Heart right ventricle (tissue), 16 donors: ENCODE results near the gene VGLL4. TPM values are rescaled to one million over a fixed set of nuclear protein-coding genes. Genes with fewer than 3 reads are reported as not detected.
A peak's percentile ranks its signal among the peaks of the same experiment; 100 is the strongest.

ENCODE experiments used
- ATAC-seq, 8 donors: fragments of 200-7000 bp; cut with Tn5 transposase; one replicate each; pipeline ENCODE4 v1.9.1; 2020; ENCODE audit warnings: mild to moderate bottlenecking in 8 of 8, moderate library complexity in 8 of 8, moderate number of reproducible peaks in 1 of 8
- DNase-seq, 2 donors: peaks; one replicate each; pipeline ENCODE4 v3.0.0-alpha.2; 2020
- H3K27ac ChIP-seq, 10 donors: fragments of 200-600 bp; sonication (generic) in 2 of 10; one replicate each; pipeline versions ENCODE4 v1.5.0 to v1.8.0; 2020 to 2022; ENCODE audit warnings: mild to moderate bottlenecking in 3 of 10
- H3K27me3 ChIP-seq, 7 donors: fragments of 200-600 bp; one replicate each; pipeline ENCODE4 v1.8.0; 2021 to 2022; ENCODE audit warnings: mild to moderate bottlenecking in 2 of 7
- H3K36me3 ChIP-seq, 9 donors: fragments of 200-600 bp; sonication (generic) in 1 of 9; one replicate each; pipeline versions ENCODE4 v1.5.0 to v1.8.0; 2020 to 2022; ENCODE audit warnings: mild to moderate bottlenecking in 2 of 9
- H3K4me1 ChIP-seq, 9 donors: fragments of 200-600 bp; sonication (generic) in 1 of 9; one replicate each; pipeline versions ENCODE4 v1.5.0 to v1.8.0; 2020 to 2022; ENCODE audit warnings: mild to moderate bottlenecking in 4 of 9
- H3K4me3 ChIP-seq, 10 donors: fragments of 200-600 bp; sonication (generic) in 2 of 10; one replicate each; pipeline versions ENCODE4 v1.5.0 to v1.8.0; 2020 to 2022; ENCODE audit warnings: mild to moderate bottlenecking in 7 of 10, moderate library complexity in 2 of 10
- H3K9me3 ChIP-seq, 11 donors: fragments of 200-600 bp in 10 of 11; sonication (generic) in 2 of 11; one replicate each; pipeline versions ENCODE4 v1.5.0 to v1.8.0; 2013 to 2022; ENCODE audit warnings: mild to moderate bottlenecking in 2 of 11, control low read depth in 1 of 11, moderate library complexity in 1 of 11
- WGBS, 2 donors: extraction: QIAGEN DNeasy Blood & Tissue Kit; methylation state at CpG; one replicate each; pipeline ENCODE4 v1.1.7; 2013; ENCODE audit warnings: inconsistent platforms in 1 of 2; 5-methylcytosine and 5-hydroxymethylcytosine counted together
- intact Hi-C, 10 donors: fragments of 100-400 bp; cut with DNase I; formaldehyde crosslinking; loops; one replicate each; pipeline versions ENCODE4 v1.11.1 to v1.14.2; 2022
- polyA plus RNA-seq, 2 donors: library from polyadenylated mRNA; stranded (reverse); fragments of 200-250 nt; gene quantifications; one replicate each; pipeline ENCODE4 v1.2.3, GENCODE V29; 2013
- total RNA-seq, 10 donors: library from RNA; stranded (reverse); fragmentation: NEBNext Ultra II Directional in 3 of 10; extraction: Animal tissue kit (Norgen Biotek cat#: 25700) in 3 of 10; gene quantifications; one replicate each; pipeline versions ENCODE4 v1.2.1 to v1.2.4, GENCODE V29; 2021 to 2023
- TF ChIP-seq, protein P1 (sequence below), 9 donors: fragments of 200-600 bp; sonication (generic) in 2 of 9; IDR thresholded peaks; one replicate each; pipeline versions ENCODE4 v1.5.0 to v1.8.0; 2021 to 2022; ENCODE audit warnings: antibody characterized with exemption in 9 of 9, mild to moderate bottlenecking in 5 of 9, moderate library complexity in 1 of 9
- donor health status: Arrhythmogenic right ventricular cardiomyopathy.
- donor health status: ischemic (EF 13 %, LVEDD 7.1; RV severe dilation, severe dysfunction).
- donor health status: healthy with polysubstance abuse.
- donor health status: DM: no; HTN: yes; CAD: no.
- donor health status: DM: no; HTN: no; CAD: no.
- donor health status: ischemic (EF 25% LVEDD 6.9; RV normal size, moderate dysfunction).
- donor health status: ischemic (EF 25% LVEDD 5.7; RV mildly dilated, moderate dysfunction).
- donor health status: healthy.
- donor health status: DM: yes; HTN: yes; CAD: no.
- donor health status: Ischemic cardiomyopathy.
- donor health status: ischemic (EF 35%, LVEDD 5.7; RV mildly dilated, moderate dysfunction).
- donor health status: nonischemic (EF 11% LVEDD 7.7; RV severe dilation, severe dysfunction).
- donor health status: DM: yes; HTN: yes; CAD: no.
- donor health status: PGD.
- donor health status: ischemic (EF 29% LVEDD 5.4; RV normal size, mild dysfunction).
- donor health status: nonischemic (EF 23%, LVEDD 6.1; RV moderate dilation, normal function).

The VGLL4 gene
- total and polyA plus RNA-seq, 12 donors, result 14.5 to 46.1 (median 29.6) TPM

DNA sequence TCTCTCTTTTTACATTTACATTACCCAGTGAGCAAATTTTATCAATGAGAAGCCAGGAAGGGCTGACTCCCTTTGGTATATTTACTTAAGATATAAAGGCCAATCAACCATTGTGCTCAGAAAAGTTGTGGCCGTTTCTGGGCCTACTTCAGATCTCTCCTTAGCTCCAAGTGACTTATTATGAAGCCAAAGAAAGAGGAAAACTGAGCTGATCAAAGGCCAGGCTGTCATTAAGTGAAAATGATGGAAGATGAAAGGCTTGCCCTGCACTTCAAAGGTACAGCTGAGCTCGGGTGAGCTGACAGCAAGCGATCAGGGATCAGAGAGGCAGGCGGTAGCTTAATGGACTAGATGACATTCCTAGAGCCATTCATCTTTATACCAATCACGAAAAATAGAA, 24.8 kb downstream of the VGLL4 start:
- no peak for ATAC-seq
- WGBS, 2 donors, result 45 to 52% methylated on average over 5 of the region's 5 CpGs
- H3K27me3 ChIP-seq, result no peaks in the 10 kb centered on the region
- no peaks in the 10 kb centered on the region for H3K36me3 ChIP-seq
- no peak overlapping the region for H3K27ac ChIP-seq
- TF ChIP-seq, protein P1, sequence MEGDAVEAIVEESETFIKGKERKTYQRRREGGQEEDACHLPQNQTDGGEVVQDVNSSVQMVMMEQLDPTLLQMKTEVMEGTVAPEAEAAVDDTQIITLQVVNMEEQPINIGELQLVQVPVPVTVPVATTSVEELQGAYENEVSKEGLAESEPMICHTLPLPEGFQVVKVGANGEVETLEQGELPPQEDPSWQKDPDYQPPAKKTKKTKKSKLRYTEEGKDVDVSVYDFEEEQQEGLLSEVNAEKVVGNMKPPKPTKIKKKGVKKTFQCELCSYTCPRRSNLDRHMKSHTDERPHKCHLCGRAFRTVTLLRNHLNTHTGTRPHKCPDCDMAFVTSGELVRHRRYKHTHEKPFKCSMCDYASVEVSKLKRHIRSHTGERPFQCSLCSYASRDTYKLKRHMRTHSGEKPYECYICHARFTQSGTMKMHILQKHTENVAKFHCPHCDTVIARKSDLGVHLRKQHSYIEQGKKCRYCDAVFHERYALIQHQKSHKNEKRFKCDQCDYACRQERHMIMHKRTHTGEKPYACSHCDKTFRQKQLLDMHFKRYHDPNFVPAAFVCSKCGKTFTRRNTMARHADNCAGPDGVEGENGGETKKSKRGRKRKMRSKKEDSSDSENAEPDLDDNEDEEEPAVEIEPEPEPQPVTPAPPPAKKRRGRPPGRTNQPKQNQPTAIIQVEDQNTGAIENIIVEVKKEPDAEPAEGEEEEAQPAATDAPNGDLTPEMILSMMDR (IDR thresholded peaks at IDR 0.05), result no peak
- peaks cover 7 to 93% (median 76%) of the 10 kb centered on the region in 9 donors for H3K4me1 ChIP-seq
- H3K9me3 ChIP-seq, result no peaks in the 10 kb centered on the region
- intact Hi-C loops, result no loop called here
- DNase-seq, result no peak
- H3K4me3 ChIP-seq, result no peak overlapping the region

DNA sequence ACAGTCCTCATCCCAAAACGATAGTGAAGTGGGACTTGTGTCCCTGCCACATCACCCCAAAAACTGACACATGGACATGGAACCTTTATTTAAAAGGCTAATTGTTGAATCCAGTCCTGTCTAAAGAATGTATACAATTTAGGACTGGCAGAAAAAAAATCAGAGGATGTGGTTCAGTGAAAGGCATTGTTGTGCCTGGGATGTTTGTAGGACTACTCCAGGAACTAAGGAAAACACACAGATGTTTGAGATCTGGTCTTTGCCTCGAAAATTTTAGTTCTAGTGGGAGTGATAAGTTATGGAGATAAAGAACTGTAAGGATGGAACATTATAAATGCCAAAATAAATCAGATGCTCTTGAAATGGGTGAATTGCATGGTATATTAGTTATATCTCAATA, 27.2 kb downstream of the VGLL4 start:
- intact Hi-C loops, result no loop called here
- no peak overlapping the region for H3K27ac ChIP-seq
- no peak overlapping the region for H3K4me3 ChIP-seq
- ATAC-seq, result no peak
- peaks cover 15 to 96% (median 91%) of the 10 kb centered on the region in 9 donors for H3K4me1 ChIP-seq
- H3K27me3 ChIP-seq, result no peaks in the 10 kb centered on the region
- no peaks in the 10 kb centered on the region for H3K9me3 ChIP-seq
- no peak for DNase-seq
- 17 to 34% methylated on average over 2 of the region's 2 CpGs for WGBS, 2 donors
- TF ChIP-seq, protein P1 (IDR thresholded peaks at IDR 0.05), result no peak
- no peaks in the 10 kb centered on the region for H3K36me3 ChIP-seq

DNA sequence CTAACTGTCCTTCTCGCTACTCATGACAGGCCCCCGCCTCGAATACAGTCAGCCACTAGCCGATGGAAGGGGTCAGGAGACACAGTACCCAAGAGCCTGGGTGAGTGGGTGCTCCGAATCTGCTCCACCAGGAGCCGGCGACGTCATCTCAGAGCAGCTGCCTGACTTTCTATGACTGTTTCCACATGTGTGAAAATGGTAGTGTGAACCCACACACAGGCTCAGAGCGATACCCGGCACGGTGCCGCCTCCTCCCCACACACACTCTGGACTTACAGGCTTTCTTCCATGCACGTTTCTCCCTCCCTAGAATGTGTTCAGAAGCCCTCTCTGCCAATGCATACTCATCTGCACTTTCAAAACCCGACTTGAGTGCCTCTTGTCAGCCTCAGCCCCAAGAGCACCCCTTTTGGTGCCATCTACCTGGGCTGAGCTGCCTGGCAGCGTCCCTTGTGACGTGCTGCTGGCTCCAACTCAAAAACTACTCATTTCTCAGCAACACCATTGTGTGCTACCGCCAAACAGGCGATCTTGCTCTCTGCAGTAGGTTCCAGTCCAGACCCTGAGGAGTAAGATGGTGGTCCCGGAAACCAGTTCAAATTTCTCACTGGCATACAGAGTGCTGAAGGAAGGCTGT, 29.7 kb downstream of the VGLL4 start:
- WGBS, 2 donors, result 72 to 75% methylated on average over 19 of the region's 19 CpGs
- intact Hi-C loops, result no loop called here
- H3K27me3 ChIP-seq, result no peaks in the 10 kb centered on the region
- ATAC-seq, result peak in 6 of 8 donors; percentile 13 to 45 (median 30)
- H3K9me3 ChIP-seq, result no peaks in the 10 kb centered on the region
- peak overlapping the region in 1 of 10 donors; percentile 23 for H3K27ac ChIP-seq
- DNase-seq, result no peak
- peaks cover 25 to 100% (median 93%) of the 10 kb centered on the region in 9 donors for H3K4me1 ChIP-seq
- H3K4me3 ChIP-seq, result no peak overlapping the region
- H3K36me3 ChIP-seq, result no peaks in the 10 kb centered on the region
- TF ChIP-seq, protein P1 (IDR thresholded peaks at IDR 0.05), result no peak

GRCh38 chr3:11613319-11613718, 30.4 kb downstream of the VGLL4 start:
- intact Hi-C loops, result no loop called here
- Histone ChIP-seq H3K4me3 (no peak overlapping the region), H3K27me3 (no peaks in the 10 kb centered on the region), H3K4me1 (peaks cover 25 to 100% (median 87%) of the 10 kb centered on the region in 9 donors), H3K27ac (peak overlapping the region in 2 of 10 donors; percentile 5 to 23), H3K9me3 (no peaks in the 10 kb centered on the region), H3K36me3 (no peaks in the 10 kb centered on the region)
- ATAC-seq, result peak in 5 of 8 donors; percentile 38 to 69 (median 48)
- 59 to 62% methylated on average over 8 of the region's 8 CpGs for WGBS, 2 donors
- no peak for DNase-seq
- TF ChIP-seq, protein P1 (IDR thresholded peaks at IDR 0.05), result no peak
